ENCODE results near the gene MBLAC2.
A peak's percentile ranks its signal among the peaks of the same experiment; 100 is the strongest.

The MBLAC2 gene

DNA sequence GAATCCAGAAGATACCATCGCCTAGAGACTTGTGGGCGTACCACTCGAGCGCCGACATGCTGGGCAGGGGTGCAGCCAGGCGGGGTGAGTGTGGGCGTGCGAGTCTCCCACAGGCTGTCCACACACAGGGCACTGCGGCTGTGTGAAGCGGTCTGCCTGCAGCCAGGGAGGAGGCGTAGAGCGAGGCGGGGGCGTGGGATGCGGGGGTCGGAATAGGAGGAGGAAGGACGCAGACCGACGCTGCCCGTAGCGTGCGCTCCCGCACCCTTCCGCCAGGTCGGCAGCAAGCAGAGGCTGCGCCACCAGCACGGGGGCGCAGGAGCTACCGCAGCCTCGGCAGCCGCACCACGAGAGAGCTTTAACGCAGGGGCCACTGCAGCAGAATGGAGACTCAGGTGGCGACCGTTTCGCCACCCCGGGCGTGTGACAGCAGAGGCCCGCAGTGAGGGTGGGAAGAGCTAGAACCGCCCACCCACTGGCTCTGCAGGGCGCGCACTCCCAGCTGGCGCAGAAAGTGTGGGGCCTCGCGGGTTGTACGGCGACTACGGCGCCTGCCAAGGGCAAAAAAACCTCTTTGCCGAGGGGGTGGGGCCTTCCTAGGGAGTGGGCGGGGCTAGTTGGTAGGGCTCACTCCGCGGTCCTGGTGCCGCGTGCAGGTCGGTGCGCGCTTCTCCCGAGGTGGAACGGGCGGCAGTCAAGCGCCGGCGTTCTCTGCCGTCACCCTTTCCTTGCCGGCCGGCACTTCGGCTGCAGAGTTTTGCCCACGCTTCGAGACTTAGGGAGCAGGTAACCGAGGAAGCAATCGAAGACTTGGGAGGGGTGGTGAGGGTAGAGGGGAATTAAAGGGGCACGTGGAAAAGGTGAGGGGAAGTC lies at the start of gene MBLAC2, which contains the start of gene POLR3G:
Gene MBLAC2 (minus strand): TSS at position 537 of the 873 bp plus-strand sequence. CDS start 479 bp downstream, at position 58.
Gene POLR3G (plus strand): TSS at position 630 of the 873 bp plus-strand sequence. CDS start 10,704 bp downstream, outside the sequence.
- H3K4me3 ChIP-seq (ENCODE audit: low read depth, low read length), result peak within 1 kb of the TSS; percentile 91

DNA sequence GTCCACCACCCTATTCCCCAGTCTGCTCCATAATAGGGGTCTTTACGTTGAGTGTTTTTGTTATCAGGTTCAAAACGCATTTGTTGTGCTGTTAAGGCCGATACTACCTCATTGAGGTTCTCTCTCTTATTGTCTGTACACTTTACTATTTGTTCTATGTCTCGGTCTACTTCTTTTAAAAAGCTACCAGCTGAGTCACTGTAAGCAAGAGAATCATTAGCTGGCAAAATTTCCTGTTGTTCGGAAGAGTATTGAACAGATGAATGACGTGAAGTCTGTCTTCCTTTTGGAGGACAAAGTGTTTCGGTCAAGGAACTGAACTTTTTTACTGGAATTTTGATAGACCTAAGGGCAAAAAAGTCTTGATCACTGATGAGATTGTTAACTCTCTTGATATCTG lies 44.5 kb upstream of the MBLAC2 start:
- H3K4me3 ChIP-seq (ENCODE audit: low read depth, low read length), result no peak overlapping the region

DNA sequence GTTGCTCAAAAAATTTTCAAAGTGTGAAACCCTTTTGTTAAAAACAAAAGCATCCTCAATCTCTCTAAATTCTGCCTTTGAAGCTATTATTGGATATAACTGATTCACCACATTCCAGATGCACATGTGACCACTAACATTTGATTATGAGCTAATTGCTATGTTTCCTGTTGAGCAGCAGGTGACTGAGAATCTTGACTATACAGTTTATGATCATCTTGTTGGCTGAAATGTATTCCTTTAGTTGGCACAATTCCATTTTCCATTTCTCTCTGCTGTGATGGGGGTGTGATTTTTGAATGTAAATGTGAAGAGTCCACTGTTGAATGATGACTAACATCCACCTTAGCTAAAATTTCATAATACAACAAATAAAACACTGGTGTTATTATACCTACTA lies 44.1 kb upstream of the MBLAC2 start:
- H3K4me3 ChIP-seq (ENCODE audit: low read depth, low read length), result no peak overlapping the region

DNA sequence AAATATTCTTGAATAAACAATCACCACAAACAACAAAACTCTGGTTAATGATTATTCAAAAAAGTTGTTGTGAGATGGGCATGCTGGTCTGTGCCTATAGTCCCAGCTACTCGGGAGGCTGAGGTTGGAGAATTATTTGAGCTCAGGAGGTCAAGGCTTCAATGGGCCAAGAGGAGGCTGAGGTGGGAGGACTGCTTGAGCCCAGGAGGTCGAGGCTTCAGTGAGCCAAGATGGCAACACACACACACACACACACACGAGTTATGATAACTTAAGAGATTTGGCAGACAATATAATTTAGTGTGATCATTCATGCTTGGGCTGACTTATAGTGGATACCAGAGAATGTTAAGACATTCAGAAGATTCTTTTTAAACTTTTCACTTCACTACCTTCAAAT lies 39.9 kb upstream of the MBLAC2 start:
- H3K4me3 ChIP-seq (ENCODE audit: low read depth, low read length), result no peak overlapping the region

DNA sequence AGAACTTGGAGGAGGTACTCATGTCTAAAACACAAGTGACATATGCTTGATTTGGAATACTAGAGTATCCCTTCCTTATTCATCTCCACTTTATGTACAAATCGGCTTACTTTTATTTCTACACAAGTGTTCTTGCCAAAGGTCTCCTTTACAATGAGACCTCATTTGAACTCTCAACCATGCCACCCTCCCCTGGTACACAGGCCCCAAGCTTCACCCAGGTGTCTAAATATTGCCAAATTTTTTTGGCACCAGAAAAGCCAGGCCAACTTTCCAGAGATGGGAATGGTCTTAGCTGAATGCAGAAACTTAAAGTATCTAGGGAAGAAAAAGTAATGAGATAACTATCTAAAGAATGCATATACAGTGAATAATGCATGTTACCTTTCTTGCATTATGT lies 35.9 kb upstream of the MBLAC2 start:
- H3K4me3 ChIP-seq (ENCODE audit: low read depth, low read length), result no peak overlapping the region

DNA sequence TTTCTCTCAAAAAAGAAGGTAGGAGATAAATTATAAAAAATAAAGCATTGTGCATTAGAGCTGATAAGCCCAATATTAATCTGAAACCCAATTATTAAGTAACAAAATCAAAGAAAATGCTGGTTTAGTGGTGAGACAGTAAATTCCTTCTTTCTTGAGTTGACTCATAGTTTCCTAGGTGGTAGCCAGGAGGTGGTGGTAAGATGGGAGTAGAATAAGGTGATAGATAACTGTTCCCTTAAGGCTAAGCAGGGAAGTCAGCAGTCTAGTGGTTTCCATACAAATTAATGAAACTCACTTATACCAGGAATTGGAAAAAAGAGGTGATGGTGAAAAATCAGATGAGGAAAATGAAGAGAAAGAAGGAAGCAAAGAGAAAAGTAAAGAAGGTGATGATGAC lies 31.6 kb upstream of the MBLAC2 start:
- no peak overlapping the region for H3K4me3 ChIP-seq (ENCODE audit: low read depth, low read length)

DNA sequence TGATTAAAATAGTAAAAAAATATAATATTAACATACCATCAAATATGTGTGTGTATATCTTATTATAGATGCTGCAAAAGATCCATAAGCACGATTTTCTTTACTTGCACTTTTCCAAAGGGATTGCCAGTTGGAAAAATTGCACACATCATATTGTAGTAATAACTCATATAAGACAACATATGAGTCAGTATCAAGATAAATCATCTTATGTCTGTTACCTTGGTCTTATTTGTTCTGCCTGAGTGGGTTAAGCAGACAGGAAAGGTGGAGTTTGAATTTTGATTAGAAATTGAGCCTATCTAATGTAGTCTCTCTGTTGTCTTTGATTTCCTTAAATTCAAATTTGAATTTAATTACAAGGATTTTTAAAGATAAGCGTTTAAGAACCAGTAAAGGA lies 30.2 kb upstream of the MBLAC2 start:
- no peak overlapping the region for H3K4me3 ChIP-seq (ENCODE audit: low read depth, low read length)

DNA sequence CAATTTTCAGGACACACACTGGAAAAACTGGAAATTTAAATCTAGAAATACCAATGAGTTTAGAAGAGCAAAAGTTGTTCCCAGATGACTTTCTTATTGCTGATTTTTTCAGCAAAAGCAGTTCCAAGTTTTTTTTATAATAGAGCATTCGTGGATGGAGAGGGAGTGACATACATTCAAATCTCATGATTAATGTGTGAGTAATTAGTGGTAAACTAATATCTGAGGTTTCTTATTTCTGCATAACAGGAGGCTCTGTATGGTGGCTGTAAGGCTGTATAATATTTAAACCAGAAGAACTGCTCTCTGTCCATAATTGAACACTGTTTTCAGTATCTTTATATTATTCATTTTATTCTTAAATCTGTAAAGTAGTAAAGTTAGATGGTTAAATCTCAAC lies 29.0 kb upstream of the MBLAC2 start:
- no peak overlapping the region for H3K4me3 ChIP-seq (ENCODE audit: low read depth, low read length)

DNA sequence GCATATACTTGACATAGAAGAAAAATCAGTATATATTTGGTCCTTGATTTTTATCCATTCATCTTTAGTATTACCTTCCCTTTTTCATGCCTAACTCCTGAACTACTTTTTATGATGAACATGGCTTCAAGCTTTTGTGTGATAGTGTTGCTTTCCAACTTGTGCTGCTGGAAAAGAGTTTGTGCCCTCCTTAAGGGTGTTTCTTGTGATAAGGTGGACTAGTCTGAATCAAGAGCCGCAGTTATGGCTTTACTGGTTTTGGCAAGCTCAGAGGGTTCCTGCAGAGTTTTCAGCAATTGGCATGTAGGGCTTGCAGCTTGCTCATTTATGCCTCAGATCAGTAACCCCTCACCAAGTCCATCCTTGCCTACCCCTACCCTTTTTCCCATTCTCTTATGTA lies 20.6 kb upstream of the MBLAC2 start:
- no peak overlapping the region for H3K4me3 ChIP-seq (ENCODE audit: low read depth, low read length)

DNA sequence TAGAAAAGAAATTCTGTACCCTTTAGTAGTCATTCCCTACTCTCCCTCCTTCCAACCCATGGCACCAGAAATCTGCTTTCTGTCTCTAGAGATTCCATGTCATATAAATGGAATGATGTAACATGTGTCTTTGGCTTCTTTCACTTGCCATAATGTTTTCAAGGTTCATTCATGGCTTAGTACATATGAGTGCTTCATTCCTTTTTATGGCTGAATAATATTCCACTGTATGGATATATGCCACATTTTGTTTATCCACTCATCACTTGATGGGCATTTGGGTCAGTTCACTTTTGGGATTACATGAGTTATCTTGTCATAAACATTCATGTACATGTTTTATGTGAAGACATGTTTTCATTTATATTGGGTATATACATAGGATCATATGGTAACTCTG lies 19.5 kb upstream of the MBLAC2 start:
- H3K4me3 ChIP-seq (ENCODE audit: low read depth, low read length), result no peak overlapping the region

DNA sequence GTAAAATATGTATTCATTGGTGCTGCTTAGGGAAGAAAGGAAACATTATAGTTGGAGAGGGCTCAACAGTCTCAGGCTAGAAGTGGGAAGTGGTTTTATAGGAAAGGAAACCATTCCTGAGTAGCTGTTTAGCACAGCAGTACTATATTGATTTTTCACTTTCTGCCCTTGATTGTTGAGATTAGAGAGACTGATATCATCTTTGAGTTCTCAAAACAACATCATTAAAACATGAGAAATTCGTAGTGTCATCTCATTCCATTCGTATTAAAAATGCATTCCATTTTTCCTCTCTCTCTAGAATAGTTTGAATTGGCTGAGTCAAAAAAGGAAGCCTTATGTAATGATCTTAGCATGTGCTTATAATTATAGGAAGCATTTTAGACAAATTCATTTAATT lies 14.2 kb upstream of the MBLAC2 start:
- no peak overlapping the region for H3K4me3 ChIP-seq (ENCODE audit: low read depth, low read length)

DNA sequence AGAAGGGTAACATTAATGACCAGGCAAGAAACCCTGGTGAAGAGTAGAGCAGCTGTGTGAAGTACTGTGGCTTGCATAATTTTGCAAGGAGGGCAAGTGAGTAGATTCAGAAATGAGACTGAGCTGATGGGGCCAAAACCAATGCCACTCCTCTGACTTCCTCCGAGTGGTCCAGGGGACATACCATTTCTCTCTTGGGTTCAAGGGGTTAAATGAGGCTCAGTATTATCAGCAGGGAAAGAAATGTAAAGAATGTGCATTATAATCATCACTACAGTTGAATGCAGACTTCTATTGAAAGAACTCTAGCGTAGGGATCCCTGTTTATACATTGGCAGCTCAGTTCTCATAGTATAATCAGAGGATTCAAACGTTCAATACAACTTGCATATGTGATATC lies 10.0 kb upstream of the MBLAC2 start:
- H3K4me3 ChIP-seq (ENCODE audit: low read depth, low read length), result no peak overlapping the region

DNA sequence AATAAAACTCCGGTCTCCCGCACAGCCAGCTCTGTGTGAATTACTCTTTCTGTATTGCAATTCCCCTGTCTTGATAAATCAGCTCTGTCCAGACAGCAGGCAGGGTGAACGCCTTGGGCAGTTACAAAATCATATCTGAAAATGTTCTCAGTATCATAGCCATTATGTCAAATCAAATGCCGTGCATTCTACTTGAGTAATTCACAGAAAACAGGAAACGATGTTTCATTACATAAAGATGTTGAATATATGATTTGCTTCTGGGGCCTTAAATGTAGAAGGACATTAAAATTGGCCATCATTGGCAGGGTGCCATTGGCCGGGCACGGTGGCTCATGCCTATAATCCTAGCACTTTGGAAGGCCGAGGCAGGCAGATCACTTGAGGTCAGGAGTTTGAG lies 8.6 kb upstream of the MBLAC2 start:
- H3K4me3 ChIP-seq (ENCODE audit: low read depth, low read length), result no peak overlapping the region

DNA sequence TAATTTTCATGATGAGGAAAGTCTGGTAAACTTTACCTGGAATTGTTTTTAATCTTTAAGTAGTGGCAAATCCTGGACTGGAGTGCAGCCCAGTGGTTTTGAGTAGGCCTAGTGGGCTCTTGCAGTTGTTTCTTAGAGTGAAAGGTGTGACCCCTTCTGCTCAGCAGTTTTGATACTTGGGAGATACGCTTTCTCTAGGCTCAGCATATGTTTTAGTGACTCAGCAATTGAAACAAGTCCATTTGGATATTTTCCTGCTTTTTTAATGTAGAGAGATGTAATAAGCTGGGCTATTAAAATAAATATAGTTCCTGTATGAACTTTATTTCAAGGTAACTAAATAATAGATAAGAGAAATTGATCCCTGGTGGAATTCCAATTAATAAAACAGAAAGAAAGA lies 6.1 kb upstream of the MBLAC2 start:
- H3K4me3 ChIP-seq (ENCODE audit: low read depth, low read length), result no peak overlapping the region

DNA sequence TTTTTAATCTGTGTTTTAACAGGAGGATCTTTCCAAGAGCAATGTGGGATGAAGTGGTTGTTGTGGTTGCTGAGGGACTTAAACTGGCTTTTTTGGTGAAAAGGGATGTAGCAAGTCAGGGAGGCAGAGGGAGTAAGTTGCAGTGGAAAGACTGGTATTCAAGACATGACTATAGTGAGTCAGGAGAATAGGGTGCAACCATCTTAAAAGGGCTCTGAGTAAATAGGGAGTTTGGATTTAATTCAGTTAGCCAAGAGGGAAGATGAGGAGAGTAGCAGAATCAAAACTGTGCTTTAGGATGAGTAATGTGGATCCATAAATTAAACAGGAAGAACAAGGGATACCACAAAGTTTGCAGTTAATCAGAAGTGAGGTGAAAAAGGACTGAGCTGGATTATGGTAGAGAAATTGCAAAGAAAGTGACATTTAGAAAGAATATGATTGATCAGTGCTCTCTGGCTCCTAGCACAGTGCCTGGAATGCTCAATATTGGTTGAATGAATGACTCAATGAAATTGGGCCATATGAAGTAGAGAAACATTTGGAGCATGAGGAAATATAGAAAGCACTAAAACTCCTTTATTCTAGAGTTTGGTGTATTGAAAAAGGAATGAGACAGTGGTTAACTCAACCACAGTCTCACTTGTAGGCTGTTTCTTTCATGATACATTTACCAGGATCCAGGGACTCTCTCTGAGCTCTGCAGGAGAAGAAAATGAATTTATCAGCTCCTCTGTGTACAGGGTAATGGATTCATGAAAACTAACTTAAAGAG lies 5.2 kb upstream of the MBLAC2 start:
- no peak overlapping the region for H3K4me3 ChIP-seq (ENCODE audit: low read depth, low read length)

DNA sequence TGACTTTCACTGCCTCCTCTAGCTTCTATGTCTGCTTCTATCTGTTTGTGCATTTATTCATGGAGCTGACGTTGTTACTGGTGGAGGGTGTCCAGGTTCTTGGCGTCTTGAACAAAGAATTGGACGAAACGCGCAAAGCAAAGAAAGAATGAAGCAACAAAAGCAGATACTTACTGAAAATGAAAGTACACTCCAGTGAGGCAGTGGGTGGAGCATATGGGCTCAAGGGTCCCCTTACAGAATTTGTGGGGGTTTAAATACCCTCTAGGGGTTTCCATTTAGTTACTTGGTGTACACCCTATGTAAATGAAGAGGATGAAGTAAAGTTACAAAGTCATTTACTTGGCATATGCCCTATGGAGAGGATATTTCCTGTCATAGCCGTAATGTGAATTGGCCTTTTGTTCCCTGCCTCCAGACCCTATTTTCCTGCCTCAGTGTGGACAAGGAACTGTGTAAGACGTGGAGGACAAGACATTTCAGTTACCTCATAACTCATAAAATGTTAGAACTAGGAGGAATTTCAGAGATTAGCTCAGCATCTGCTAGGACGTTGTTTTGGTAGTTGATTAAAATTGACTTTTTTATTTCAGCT lies 3.1 kb upstream of the MBLAC2 start:
- no peak overlapping the region for H3K4me3 ChIP-seq (ENCODE audit: low read depth, low read length)

DNA sequence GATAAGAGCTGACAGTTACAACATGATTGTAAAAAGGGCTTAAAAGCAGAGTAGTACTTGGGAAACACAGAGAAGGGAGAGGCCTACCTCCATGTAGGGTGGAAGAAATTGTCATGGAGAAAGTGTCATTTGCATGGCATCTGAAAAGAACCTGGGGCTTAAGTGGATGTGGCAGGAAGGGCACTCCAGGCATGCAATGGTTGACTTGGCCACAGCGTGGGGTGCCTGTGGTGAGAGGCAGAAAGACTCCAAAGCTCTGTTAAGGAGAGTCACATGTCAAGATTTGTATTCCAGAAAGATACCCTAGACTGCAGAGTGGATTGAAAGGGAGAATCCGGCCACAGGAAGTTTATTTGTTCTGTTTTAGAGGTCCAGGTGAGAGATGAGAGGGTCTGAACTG lies 2.5 kb upstream of the MBLAC2 start:
- H3K4me3 ChIP-seq (ENCODE audit: low read depth, low read length), result no peak overlapping the region

DNA sequence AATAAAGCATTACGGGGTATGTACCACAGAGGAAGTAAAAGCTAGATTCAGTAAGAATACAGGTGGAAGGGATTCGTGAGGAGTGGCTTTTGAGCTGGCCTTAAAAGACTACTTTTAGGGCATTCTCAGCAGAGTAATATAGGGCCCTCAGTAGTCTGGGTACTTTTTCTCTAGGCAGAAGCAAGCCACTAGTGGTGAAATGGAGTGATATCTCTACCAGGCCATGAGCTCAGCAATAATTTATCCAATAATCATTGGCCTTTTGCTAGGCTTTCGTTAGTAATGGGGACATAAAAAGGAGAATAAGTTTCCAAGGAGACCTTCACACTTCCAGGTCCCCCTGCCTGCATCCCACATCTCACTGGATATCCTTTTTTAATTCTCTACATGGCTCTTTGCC lies 1.8 kb upstream of the MBLAC2 start:
- H3K4me3 ChIP-seq (ENCODE audit: low read depth, low read length), result no peak overlapping the region

DNA sequence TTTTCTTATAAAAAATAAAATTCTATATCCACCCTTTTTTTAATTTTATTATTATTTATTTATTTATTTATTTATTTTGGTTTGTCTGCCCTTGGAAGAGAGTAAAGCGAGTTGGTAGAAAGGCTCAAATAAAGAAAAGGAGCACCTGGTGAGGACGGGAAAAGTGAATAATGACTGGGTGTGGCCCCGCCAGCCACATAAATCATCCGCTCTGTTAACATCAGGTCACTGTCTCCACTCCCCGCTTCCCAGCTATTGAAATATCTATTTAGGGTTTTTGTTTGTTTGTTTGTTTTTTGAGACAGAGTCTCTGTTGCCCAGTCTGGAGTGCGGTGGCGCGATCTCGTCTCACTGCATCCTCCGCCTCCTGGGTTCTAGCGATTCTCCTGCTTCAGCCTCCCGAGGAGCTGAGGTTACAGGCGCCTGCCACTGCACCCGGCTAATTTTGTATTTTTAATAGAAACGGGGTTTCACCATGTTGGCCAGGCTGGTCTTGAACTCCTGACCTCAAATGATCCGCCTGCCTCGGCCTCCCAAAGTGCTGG lies 937 bp upstream of the MBLAC2 start:
- H3K4me3 ChIP-seq (ENCODE audit: low read depth, low read length), result peak overlapping the region; percentile 91

DNA sequence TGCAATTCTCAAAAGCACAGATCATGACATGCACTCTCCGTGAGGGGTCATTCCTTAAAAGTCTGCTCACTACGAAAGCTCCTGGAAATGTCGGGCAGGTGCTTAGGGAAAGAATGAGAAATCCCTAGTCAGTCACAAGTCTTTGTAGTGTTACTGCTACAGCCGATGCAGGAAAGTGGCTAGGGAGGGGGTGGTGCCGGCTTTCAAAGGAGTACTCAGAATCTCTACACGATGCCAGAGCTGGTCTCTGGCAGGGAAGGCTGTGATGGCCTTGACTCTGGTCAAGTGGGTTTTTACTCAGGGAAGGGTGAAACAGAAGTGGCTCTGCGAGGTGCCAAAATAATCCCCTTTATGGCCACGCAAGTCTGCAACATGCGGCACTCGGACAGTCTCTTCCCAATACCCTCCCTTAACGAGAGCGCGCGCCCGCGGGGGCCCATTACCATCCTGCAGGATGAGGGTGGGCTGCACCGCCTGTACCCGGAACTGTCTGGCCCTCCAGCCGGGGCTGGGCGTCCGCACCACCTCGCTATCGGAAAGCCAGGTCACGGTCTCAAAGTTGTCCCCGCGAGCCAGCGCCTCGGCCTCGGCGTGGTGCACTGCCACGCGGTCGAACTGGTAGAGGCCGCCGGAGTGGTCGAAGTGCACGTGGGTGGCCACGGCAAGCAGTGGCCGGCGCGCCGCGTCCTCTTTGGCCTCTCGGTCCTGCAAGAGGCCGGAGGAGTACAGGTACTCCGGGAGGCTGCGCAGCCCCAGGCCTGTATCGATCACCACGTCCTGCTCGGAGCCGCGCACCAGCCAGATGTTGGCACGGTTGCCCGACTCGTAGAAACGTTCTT lies 956 bp downstream of the MBLAC2 start:
- H3K4me3 ChIP-seq (ENCODE audit: low read depth, low read length), result peak overlapping the region; percentile 91

Measured in iPS-11a (cell line).